Measurements from ENCODE around the gene PRM1.
"Not testable (repeated sequence)": the region's sequence is repeated elsewhere in the genome, so short reads cannot be mapped to it uniquely, and the experiment has no call there.

PRM1 gene

DNA sequence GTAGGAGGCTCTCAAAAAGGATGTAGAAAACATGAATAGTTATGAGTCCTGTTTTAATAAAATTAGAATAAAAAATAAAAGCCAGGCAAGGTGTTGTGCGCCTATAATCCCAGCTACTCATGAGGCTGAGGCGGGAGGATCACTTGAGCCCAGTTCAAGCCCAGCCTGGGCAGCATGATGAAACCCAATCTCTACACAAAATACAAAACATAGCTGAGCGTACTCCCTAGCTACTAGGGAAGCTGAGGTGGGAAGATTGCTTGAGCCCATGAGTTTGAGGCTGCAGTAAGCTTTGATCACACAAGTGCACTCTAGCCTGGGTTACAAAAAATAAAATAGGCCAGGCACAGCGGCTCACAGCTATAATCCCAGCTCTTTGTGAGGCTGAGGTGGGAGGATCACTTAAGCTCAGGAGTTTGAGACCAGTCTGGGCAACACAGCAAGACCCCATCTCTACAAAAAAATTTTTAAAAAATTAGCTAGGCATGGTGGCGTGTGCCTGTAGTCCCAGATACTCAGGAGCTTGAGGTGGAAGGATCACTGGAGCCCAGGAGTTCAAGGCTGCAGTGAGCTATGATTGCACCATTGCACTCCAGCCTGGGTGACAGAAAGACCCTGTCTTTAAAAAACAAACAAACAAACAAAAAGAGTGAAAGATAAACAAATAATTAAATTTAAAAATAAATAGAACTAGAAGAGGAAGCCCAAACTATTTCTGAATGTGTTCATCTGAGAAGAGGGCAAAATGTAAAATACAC, 17.2 kb upstream of the PRM1 start:
- no peak for DNase-seq (ENCODE audit: low read depth in 2 of 2)

DNA sequence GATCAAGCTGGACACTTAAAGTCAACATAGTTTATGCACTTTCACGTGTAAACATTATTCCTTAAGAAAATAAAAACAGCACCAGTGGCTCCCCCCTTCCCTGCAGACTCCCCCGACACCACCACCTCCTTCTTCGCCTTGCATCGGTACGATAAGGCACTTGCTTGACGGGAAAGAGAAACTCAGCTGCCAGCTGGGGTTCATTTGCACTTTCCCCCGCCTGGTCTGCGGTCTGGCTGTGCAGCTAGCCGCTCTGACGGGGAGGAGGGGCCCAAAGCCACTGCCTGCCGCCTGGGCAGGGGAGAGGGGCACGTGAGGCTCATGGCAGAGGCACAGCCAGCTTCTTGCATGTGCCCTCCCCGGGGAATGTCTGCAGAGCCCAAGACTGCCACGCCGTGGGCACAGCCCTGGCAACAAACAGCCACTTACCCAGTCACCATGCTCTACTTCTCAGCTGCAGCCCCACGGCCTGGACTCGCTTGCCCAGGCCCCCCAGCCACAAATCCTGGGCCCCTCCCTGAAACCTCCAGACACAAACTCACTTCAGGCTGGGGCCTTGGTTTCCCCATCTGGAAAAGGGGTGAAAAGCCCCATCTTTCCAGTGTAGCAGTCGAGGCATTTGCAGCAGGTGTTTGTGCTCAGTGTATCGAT, 16.5 kb upstream of the PRM1 start:
- no peak for DNase-seq (ENCODE audit: low read depth in 2 of 2)

DNA sequence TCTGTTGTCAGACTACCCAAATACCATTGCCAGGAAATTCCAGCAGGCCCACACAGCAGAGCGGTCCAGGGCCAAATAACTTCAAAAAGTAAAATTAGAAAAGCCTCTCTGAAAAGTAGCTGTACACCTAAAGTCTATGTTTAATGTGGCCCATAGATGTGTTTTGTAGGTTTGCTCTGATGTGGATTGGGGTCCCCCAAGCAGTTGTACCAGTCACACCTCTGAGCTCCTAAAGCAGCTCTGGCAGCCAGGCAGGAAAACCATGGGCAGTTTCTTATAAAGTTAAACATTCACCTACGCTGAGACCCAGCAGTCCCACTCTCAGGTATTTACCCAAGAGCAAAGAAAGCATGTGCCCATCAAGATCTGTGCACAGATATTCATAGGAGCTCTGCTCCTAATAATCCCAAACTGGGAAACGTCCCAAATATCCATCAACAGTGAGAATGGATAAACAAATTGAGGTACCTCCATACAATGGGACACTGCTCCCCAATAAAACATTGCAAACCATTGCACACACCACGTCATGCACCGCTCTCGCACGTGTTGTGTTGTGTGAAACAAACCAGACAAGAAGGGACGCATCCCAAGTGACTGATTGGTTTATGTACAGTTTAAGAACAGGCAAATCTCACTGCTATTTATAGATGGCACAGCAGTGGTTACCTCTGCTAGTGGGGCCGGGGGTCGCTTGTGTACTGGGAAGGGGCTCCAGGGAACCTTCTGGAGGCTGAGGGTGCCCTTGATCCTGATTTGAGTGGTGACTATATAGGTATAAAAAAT, 15.8 kb upstream of the PRM1 start:
- DNase-seq (ENCODE audit: low read depth in 2 of 2): no peak

DNA sequence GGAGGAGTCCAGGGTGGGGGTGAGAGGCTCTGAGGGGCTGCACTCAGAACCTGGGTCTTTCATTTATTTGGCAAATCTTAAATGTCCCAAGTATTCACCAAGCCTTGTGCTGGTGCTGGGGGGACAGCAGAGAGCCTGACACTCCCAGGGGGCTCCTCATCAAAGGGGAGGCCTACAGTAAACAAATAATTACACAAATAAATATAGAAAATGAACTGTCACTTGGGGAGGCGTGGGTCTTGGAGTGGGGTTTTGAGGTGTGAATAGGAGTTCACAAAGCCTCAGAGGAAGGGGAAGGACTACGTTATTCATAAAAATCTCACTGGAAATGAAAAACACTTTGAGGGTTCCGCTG, 15.2 kb upstream of the PRM1 start:
- DNase-seq (ENCODE audit: low read depth in 2 of 2): no peak

DNA sequence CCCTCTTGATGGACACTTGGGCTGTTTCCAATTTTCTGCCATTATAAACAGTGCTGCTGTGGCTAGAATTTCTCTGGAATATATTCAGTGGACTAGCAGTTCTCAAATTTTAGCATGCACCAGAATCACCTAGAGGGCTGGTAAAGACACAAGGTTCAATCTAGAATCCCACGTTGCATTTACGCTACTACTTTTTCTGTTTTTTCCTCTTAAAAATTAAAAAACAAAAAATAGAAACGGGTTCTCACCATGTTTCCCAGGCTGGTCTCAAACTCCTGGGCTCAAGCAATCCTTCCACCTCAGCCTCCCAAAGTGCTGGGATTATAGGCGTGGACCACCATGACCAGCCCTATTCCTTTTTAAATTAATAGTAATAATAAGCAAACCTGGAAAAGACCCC, 14.5 kb upstream of the PRM1 start:
- no peak for DNase-seq (ENCODE audit: low read depth in 2 of 2)

DNA sequence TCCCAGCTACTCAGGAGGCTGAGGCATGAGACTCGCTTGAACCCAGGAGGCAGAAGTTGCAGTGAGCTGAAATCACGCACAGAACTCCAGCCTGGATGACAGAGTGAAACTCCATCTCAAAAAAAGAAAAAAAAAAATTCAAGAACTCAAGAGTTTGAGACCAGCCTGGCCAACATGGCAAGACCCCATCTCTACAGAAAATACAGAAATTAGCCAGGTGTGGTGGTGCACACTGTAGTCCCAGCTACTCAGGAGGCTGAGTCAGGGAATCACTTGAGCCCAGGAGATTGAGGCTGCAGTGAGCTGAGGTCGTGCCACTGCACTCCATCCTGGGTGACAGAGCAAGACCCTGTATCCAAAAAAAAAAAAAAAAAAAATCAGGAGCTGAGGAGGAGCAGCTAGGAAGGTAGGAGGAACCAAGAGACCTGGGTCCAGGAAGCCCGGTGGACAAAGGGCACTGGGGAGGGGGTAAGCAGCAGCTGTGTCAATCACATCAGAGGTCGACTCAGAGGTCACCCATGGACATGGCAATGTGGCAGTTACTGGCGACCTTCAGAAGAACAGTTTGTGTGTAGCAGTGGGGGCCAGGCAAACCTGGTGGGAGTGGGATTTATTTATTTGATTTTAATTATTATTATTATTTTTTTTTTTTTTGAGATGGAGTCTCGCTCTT, 11.1 kb upstream of the PRM1 start:
- no peak for DNase-seq (ENCODE audit: low read depth in 2 of 2)

DNA sequence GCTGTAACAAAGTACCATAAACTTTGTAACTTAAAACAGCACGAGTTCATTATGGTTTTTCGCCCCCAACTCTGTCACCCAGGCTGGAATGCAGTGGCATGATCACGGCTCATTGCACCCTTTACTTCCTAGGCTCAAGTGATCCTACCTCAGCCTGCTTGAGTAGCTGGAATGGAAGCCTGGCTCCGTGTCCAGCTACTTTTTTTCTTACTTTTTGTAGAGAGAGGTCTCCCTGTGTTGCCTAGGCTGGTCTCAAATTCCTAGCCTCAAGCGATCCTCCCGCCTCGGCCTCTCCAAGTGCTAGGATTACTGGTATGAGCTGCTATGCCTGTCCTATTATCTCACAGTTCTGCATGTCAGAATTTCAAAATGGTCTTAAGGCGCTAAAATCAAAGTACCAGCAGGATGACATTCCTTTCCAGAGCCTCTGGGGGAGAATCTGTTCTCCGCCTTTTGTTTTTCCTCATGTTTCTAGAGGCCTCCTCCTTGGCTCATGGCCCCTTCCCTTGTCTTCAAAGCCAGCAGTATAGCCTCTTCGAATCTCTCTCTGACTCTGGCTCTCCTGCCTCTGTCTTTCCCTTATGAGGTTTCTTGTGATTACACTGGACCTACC, 10.1 kb upstream of the PRM1 start:
- DNase-seq (ENCODE audit: low read depth in 2 of 2): no peak

DNA sequence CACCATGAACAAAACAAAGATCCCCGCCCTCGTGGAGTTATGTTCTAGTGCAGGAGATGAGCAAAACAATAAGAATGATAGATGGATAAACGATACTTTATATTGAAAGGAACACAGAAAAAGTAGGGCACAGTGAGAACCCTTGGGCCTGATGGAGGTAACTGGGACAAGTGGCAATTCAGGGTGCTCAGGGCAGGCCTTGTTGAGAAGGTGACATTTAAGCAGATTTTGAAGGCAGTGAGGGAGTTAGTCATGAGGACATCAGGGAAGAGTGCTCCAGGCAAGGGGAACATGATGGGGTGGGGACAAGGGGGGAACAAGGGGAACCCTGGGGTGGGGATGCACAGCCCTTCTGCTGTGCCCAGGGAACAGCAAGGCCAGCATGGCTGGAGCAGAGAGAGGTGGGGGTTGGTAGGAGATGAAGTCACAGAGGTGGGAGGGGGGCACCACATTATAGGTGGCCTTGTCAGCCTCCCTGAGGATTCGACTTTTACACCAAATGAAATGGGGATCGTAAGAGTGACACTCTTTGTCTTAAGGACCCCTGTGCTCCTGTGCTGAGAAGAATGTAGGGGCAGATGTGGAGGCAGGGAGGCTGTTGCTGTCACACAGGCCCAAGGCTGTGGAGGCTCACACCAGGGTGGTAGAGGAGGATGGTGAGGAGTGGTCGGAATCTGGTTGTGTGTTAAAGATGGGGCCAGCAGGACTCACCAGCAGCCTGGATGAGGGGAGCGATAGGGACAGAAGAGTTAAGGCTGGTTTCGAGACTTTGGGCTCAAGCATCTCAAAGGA, 9.2 kb upstream of the PRM1 start:
- DNase-seq (ENCODE audit: low read depth in 2 of 2): no peak

DNA sequence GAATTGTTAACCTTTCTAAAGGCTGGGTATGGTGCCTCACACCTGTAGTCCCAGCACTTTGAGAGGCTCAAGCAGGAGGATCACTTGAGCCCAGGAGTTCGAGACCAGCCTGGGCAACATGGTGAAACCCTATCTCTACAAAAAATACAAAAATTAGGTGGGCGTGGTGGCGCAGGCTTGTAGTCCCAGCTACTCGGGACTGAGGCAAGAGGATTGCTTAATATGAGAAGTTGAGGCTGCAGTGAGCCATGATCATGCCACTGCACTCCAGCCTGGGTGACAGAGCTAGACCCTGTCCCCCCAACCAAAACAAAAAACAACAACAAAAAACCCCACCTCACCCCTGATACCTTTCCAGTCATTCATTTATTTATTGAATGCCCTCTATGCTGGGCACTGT, 8.6 kb upstream of the PRM1 start:
- not testable (repeated sequence) for DNase-seq (ENCODE audit: low read depth in 2 of 2)

DNA sequence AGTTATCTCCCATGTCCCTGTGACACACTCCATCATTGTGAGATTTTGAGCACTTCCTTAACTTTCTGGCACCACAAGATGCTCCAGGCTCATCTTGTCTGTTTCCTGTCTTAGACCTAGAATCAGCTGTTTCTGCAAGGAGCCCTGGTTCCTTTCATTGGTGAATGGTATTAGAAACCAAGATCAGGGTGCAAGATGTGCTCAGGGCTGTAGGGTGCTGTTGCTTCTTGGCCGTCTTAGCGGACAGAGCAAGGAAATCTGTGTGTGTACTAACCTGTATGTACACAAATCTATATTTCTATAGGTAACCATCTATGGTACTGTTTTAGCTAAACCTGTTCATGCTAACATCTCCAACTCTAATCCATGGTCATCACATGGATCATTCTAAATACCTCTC, 8.1 kb upstream of the PRM1 start:
- DNase-seq (ENCODE audit: low read depth in 2 of 2): no peak

DNA sequence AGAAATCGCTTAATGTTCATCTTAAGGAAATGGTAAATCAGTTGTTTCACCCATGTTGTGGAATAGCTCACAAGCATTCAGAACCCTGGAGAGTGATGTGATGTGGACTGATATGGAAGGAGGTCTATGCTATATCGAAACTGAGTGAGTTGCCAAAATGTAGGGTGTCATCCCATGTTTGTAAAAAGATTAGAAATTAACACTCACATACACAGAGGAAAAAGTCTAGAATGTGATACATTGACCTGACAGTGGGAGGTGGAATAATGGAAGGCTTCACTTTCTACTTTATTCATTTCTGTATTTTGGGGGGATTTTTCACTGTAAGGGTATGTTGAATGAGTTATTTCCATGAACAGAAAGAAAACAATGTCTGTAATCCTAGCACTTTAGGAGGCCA, 4.7 kb upstream of the PRM1 start:
- no peak for DNase-seq (ENCODE audit: low read depth in 2 of 2)

DNA sequence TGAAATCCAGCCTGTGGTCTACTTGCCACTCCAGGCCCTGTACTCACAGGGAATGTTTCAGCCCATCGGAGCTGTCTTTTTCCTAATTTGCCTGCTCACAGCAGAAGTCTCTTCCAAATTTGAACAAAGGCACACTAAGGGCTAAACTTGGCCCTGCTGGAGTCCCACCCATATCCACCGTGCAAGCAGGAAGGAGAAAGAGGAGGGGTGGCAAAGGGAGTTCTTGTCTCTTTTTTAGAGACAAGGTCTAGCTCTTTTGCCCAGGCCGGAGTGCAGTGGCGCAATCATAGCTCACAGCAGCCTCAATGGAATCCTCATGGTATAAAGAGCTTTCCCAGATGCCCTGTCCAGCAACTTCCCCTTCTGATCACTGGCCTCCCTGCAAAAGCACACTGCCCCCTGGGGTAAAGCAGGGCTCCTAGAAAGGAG, 2.7 kb upstream of the PRM1 start:
- DNase-seq (ENCODE audit: low read depth in 2 of 2): no peak

DNA sequence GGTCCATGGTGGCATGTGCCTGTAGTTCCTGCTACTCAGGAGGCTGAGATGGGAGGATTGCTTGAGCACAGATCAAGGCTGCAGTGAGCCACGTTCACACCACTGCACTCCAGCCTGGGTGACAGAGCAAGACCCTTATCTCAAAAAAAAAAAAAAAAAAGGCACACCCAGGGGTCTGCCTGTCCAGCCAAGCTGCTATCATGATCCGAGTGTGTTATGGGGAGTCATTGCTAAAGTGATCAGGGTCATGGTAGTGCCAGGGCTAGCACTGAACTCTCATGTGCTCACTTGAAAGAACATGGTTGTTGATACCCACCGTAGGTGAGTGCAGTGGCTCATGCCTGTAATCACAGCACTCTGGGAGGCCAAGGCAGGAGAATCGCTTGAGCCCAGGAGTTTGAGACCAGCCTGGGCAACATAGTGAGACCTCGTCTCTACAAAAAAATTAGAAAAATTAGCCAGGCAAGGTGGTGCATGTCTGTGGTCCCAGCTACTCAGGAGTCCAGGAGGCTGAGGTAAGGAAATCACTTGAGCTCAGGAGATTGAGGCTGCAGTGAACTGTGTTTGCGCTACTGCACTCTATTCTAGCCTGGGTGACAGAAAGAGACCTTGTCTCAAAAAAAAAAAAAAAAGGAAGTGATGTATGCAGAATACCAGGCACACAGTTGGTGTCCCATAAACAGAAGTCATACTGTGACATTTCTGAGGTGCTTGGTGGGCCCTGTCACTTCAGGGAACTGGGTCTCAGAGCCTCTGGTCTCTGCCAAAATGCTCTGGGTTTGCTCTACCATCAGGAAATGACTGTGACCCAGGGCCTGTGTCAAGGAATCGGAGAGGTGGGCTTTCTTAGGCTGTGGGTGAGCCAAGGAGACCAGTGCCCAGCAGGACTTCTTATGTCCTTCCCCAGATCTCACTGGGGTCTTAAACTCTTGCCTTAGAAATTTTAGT, 2.2 kb downstream of the PRM1 start:
- DNase-seq (ENCODE audit: low read depth in 2 of 2): no peak

DNA sequence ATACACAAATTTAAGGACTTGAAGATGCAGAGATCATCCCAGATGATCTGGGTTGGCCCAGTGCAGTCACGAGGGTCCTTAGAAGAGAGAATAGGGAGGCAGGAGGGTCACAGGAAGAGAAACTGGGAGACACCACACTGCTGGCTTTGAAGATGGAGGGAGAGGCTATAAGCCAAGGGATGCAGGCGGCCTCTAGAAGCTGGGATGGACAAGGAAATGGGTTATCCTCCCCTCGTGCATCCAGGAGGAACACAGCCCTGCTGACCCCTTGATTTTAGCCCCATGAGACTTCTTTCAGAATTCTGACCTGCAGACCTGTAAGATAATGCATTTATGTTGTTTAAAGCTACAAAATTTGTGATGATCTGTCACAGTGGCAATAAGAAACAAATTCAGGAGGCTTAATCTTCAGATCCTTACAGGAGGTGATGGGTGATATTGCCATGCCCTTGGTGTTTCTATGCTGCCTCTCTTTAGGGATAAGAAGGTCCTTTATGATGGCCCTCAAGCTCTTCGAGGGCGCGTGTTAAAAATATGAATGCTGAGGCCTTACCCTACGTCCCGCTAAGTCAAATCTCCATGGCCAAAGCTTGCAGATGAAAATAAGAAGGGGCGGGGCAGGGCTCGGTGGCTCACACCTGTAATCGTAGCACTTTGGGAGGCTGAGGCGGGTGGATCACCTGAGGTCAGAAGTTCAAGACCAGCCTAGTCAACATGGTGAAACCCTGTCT, 3.4 kb downstream of the PRM1 start:
- no peak for DNase-seq (ENCODE audit: low read depth in 2 of 2)

DNA sequence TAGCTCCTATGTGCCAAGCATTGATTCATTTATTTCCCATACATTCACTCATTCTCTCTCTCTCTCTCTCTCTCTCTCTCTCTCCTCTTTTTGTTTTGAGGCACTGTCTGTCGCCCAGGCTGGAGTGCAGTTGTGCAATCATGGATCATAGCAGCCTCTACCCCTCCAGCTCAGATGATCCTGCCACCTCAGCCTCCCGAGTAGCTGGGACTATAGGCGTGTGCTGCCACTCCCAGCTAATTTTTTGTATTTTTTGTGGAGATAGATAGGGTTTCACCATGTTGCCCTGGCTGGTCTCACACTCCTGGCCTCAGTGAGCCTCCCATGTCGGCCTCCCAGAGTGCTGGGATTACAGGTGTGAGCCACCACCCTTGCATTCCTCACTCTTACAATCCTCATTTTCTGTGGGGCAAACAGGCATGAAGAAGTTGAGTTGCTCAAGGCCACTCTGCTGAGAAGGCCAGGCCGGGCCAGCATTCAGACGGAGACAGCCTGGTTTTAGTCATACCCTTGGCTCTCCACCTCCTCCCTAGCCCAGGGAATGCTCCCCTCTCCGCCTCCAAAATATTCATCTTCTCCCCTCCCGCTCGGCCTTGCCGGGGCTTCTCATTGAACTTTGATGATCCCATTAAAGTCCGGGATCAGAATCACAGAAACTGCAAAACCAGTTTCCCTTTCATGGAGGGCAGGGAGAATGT, 4.1 kb downstream of the PRM1 start:
- no peak for DNase-seq (ENCODE audit: low read depth in 2 of 2)

DNA sequence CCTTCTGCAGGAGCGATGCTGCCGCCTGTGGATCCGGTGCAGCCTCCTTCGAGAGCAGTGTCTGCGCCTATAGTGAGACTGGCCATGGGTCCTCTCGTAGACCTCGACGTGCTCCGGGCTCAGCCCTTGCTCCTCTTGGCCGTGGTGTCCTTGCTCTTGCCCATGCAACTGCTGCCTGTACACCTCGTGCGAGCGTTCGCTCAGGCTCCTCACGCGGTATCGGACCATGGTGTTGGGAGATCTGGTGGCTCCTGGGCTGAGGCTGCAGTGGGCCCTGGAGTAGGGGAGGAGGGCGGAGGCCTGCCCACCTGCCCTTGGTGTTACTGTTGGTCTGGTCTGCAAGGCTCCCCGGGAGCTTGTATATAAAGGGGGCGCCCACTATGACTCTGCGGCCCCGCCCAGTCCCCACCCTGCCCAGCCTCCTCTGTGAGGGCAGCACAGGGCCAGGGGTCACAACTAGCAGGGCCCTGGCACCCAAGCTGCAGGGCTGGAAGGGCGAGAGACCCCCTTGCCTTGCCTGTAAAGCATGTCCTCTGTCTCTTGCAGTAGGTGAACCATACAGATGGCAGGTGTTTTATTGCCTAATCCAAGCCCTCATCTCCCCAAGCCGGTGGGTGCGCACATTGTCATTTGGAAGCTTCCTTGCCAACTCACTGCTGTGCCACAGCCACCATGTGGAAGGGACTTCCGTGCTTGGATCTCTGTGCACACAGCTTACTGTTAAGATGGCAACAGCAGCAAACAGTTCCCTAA, 4.8 kb downstream of the PRM1 start, which contains the start of gene PRM2:
TSS of gene PRM2 (minus strand) at position 338 of the 753 bp plus-strand sequence. CDS start at position 228, 110 bp downstream.
- DNase-seq (ENCODE audit: low read depth in 2 of 2): no peak

DNA sequence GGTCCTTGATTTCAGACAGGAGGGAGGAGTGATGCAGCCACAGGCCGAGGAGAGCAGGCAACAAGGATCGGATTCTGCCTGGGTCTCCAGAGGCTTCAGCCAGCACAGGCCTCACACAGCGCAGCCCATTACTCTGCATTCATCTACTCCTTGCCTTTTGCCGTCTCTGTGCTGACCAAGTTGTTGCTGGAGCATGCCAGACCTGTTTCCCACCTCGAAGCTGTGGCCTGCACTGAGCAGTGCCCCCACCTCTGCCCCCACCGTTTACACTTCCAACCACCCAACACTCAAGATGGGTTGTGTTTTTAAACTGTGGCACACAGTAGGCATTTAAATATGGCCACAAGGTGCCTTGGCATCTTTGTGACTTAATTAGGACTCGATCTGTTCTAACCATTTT, 6.2 kb downstream of the PRM1 start:
- DNase-seq (ENCODE audit: low read depth in 2 of 2): no peak
